ENCODE data around the gene EPHA7.

- TF ChIP-seq CTCF (IDR thresholded peaks at IDR 0.05; ENCODE audit: low read depth, low read length, missing input control) (no peak), MAX (IDR thresholded peaks at IDR 0.05) (no peak), YY1 (IDR thresholded peaks at IDR 0.05) (no peak), ATF3 (IDR thresholded peaks at IDR 0.05) (no peak), EGR1 (IDR thresholded peaks at IDR 0.05; ENCODE audit: low read depth in 2 of 2) (no peak), TAF1 (conservative IDR thresholded peaks at IDR 0.05) (no peak), JUND (IDR thresholded peaks at IDR 0.05) (no peak), ZBTB33 (IDR thresholded peaks at IDR 0.05) (no peak), REST (IDR thresholded peaks at IDR 0.05) (no peak), HNF4G (IDR thresholded peaks at IDR 0.05) (no peak), GABPA (IDR thresholded peaks at IDR 0.05 in 1 of 2, conservative IDR thresholded peaks at IDR 0.05 in 1 of 2) (no peak), NR2F2 (IDR thresholded peaks at IDR 0.05) (no peak), RAD21 (IDR thresholded peaks at IDR 0.05) (no peak), SP1 (IDR thresholded peaks at IDR 0.05) (no peak)
Measured at GRCh38 chr6:93252930-93253329, 166.4 kb downstream of the EPHA7 start.

Data from liver (tissue), 3 donors.